Endothelial cell of umbilical vein (primary cell): ENCODE measurements around the gene VDR. TPM values are rescaled to one million over a fixed set of nuclear protein-coding genes. Genes with fewer than 3 reads are reported as not detected.

Experiments
- BruUV-seq: library from RNA; stranded (reverse); fragments of 400-500 nt; replicated peaks from 2 replicates; lab custom pipeline; 2021; lab: Mats Ljungman, UMichigan
- CTCF ChIA-PET: fragments of 300-600, 350-600 bp; sonication (Branson Sonifier 250); formaldehyde crosslinking; loops from one replicate; lab custom pipeline; 2021; ENCODE audit warnings: antibody characterized with exemption, inconsistent platforms; lab: Charles Lee
- POLR2A ChIA-PET: fragments of 300-600, 350-600 bp; sonication (Branson Sonifier 250); formaldehyde crosslinking; loops from one replicate; lab custom pipeline; 2021; ENCODE audit warnings: antibody characterized with exemption, inconsistent platforms; lab: Charles Lee
- DNase-seq: peaks from one replicate; pipeline ENCODE4 v3.0.0-alpha.2; 2011; ENCODE audit warnings: low read depth, low spot score
- FAIRE-seq: peaks from 2 replicates; lab custom pipeline; 2011; peaks lifted over from hg19 to GRCh38; lab: Jason Lieb, UNC
- H2AFZ ChIP-seq: 2 replicates; pipeline ENCODE4 v1.6.0; 2012; ENCODE audit warnings: low read depth, low read length, control low read depth, inconsistent platforms
- H3K27ac ChIP-seq: 2 replicates; pipeline ENCODE4 v1.5.1; 2011; ENCODE audit warnings: low read depth, mild to moderate bottlenecking, control low read depth, low read length, moderate library complexity; ENCODE audit not compliant: insufficient read depth
- H3K27me3 ChIP-seq, 2 experiments: 2 replicates each; pipeline versions ENCODE4 v1.6.0 to v1.6.1; 2011; ENCODE audit warnings: low read length in 2 of 2, mixed read lengths in 1 of 2; ENCODE audit not compliant: control insufficient read depth in 2 of 2, insufficient read depth in 2 of 2
- H3K36me3 ChIP-seq, 2 experiments: 2 replicates in 1 of 2; 3 replicates in 1 of 2; pipeline ENCODE4 v1.5.1; 2011; ENCODE audit warnings: low read length in 2 of 2, mild to moderate bottlenecking in 1 of 2, moderate library complexity in 1 of 2; ENCODE audit not compliant: control insufficient read depth in 2 of 2, insufficient read depth in 2 of 2; ENCODE audit errors: extremely low read depth in 1 of 2
- H3K4me1 ChIP-seq: 3 replicates; pipeline ENCODE4 v1.5.1; 2011; ENCODE audit warnings: mild to moderate bottlenecking, low read length; ENCODE audit not compliant: control insufficient read depth, insufficient read depth; ENCODE audit errors: extremely low read depth
- H3K4me2 ChIP-seq: 2 replicates; pipeline ENCODE4 v1.6.1; 2011; ENCODE audit warnings: low read length, control low read depth, mixed read lengths; ENCODE audit not compliant: insufficient read depth
- H3K4me3 ChIP-seq, 3 experiments: fragments of 200-600 bp in 1 of 3; sonication (generic), shearing (Covaris generic) in 1 of 3; replicated peaks in 1 of 3; 2 replicates each; pipeline ENCODE4 v1.5.1; 2011 to 2016; ENCODE audit warnings: control low read depth in 3 of 3, low read length in 3 of 3, mild to moderate bottlenecking in 2 of 3, inconsistent platforms in 1 of 3, low read depth in 1 of 3, moderate library complexity in 1 of 3; ENCODE audit not compliant: insufficient read depth in 1 of 3
- H3K79me2 ChIP-seq: 2 replicates; pipeline ENCODE4 v1.6.0; 2012; ENCODE audit warnings: low read length, inconsistent platforms; ENCODE audit not compliant: control insufficient read depth, insufficient read depth
- H3K9ac ChIP-seq: replicated peaks from 2 replicates; pipeline ENCODE3; 2011; ENCODE audit warnings: low read length, control low read depth; ENCODE audit not compliant: insufficient read depth; ENCODE audit errors: extremely low read depth
- H3K9me1 ChIP-seq: replicated peaks from 3 replicates; pipeline ENCODE4 v1.6.0; 2011; ENCODE audit warnings: mild to moderate bottlenecking, low read length; ENCODE audit not compliant: control insufficient read depth, insufficient read depth; ENCODE audit errors: extremely low read depth
- H3K9me3 ChIP-seq: replicated peaks from 2 replicates; pipeline ENCODE4 v1.5.1; 2012; ENCODE audit warnings: low read length, inconsistent platforms; ENCODE audit not compliant: control insufficient read depth, insufficient read depth
- H4K20me1 ChIP-seq: replicated peaks from 2 replicates; pipeline ENCODE3; 2011; ENCODE audit warnings: mild to moderate bottlenecking, low read length; ENCODE audit not compliant: control insufficient read depth, insufficient read depth; ENCODE audit errors: extremely low read depth
- CTCF ChIP-seq, 2 donors: IDR thresholded peaks; 1 replicate in 1 of 2; 2 replicates in 1 of 2; pipeline ENCODE4 v1.5.1; 2011; ENCODE audit warnings: low read length in 2 of 2, mild to moderate bottlenecking in 2 of 2, moderate library complexity in 2 of 2, control low read depth in 1 of 2, inconsistent platforms in 1 of 2, low read depth in 1 of 2; ENCODE audit not compliant: insufficient read depth in 1 of 2; ENCODE audit errors: extremely low read depth in 1 of 2
- EZH2 ChIP-seq: IDR thresholded peaks from 2 replicates; pipeline ENCODE4 v1.6.1; 2012; ENCODE audit warnings: borderline replicate concordance, low read depth, mild to moderate bottlenecking, moderate library complexity, low read length, inconsistent platforms; ENCODE audit not compliant: severe bottlenecking
- FOS ChIP-seq: IDR thresholded peaks from 2 replicates; pipeline ENCODE4 v1.6.1; 2011; ENCODE audit warnings: mild to moderate bottlenecking, low read length, moderate library complexity, borderline replicate concordance; ENCODE audit not compliant: insufficient read depth
- GATA2 ChIP-seq: IDR thresholded peaks from 2 replicates; pipeline ENCODE4 v1.7.0; 2011; ENCODE audit warnings: low read depth, mild to moderate bottlenecking, moderate library complexity, mixed read lengths, low read length; ENCODE audit not compliant: insufficient read length, insufficient read depth
- JUN ChIP-seq: IDR thresholded peaks from 2 replicates; pipeline ENCODE4 v1.6.1; 2011; ENCODE audit warnings: borderline replicate concordance, low read depth; ENCODE audit not compliant: insufficient read length, insufficient read depth
- MAX ChIP-seq: IDR thresholded peaks from 2 replicates; pipeline ENCODE4 v1.6.1; 2011; ENCODE audit not compliant: insufficient read depth, insufficient read length
- MYC ChIP-seq: IDR thresholded peaks from one replicate; pipeline ENCODE4 v1.6.1; 2011; ENCODE audit warnings: mild to moderate bottlenecking, low read depth, low read length
- POLR2A ChIP-seq: IDR thresholded peaks from 2 replicates; pipeline ENCODE4 v1.6.1; 2012; ENCODE audit warnings: low read depth, mild to moderate bottlenecking, control low read depth, low read length
- POLR2AphosphoS5 ChIP-seq: IDR thresholded peaks from 2 replicates; pipeline ENCODE4 v1.6.1; 2012; ENCODE audit warnings: low read depth, mild to moderate bottlenecking, control low read depth, low read length, moderate library complexity; ENCODE audit not compliant: insufficient read depth
- dilution Hi-C: fragments of 300-500 bp; cut with MboI; formaldehyde crosslinking; loops from one replicate; pipeline ENCODE4 v1.15.0; 2019; ENCODE audit warnings: low sequenced_read_pairs; ENCODE audit not compliant: extremely low pct_ligation_motif_present
- intact Hi-C: fragments of 100-400 bp; cut with micrococcal nuclease; formaldehyde crosslinking; loops from one replicate; pipeline ENCODE4 v1.10.0; 2022
- polyA plus RNA-seq, 4 experiments: library from polyadenylated mRNA; depleted of rRNA in 3 of 4; stranded (reverse) in 3 of 4; unstranded in 1 of 4; fragments of >200 nt; gene quantifications; 2 replicates each; pipeline versions ENCODE4 v1.2.1 to v1.2.3, GENCODE V29; 2011 to 2012; ENCODE audit warnings: missing spikeins in 1 of 4
- total RNA-seq: library from RNA; stranded (reverse); gene quantifications from 2 replicates; pipeline ENCODE4 v1.2.3, GENCODE V29; 2021

VDR gene
- total and polyA plus RNA-seq, 2 donors (not counting 3 experiments of a cell fraction or from before 2014, with no cell fraction given): 0.73 to 0.91 TPM

DNA sequence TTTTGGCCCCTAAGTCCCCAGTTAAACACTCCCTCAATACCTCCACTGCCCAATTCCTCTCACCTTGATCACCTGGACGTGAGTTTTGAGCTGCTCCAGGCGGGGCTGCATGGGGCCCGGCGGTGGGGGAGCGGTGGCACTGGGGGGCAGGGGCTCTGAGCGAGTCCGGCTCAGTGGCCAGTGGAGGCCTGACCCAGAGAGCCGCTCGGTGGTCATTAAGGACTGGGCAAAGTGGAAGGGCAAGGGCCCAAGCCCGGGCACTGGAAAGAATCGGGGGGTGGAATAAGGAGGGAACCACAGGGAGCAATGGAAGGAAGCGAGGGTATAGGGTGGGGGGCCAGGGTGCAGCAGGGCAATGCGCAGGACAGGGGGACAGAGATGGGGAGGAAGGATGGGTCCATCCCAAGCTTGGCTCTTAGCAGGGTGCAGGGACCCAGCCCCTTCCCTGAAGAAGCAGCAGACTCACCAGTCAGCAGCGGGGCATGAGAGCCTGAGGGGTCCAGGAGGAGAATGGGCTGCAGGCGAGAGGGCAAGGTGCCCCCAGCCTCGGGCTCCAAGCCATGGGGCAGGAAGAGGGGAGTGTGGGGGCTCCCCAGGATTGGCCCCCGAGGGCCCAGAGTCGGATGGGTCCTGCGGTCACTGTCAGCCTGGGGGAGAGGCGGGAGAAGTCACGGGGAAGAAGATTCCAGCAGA lies 109.5 kb downstream of the VDR start:
- Histone ChIP-seq H3K79me2 (peaks cover 29% of the 10 kb centered on the region), H3K4me2 (no peak overlapping the region), H3K9me3 (no peaks in the 10 kb centered on the region), H3K9me1 (no peaks in the 10 kb centered on the region), H3K36me3 (peaks cover 35 to 77% of the 10 kb centered on the region in 2 experiments), H3K9ac (no peak overlapping the region), H2AFZ (no peak overlapping the region), H3K27ac (no peak overlapping the region), H4K20me1 (no peaks in the 10 kb centered on the region), H3K27me3 (no peaks in the 10 kb centered on the region), H3K4me1 (peaks cover 5% of the 10 kb centered on the region), H3K4me3 (no peak overlapping the region)
- ChIA-PET CTCF (interaction anchor here (1.3 to 15.8 kb wide), 2 partner anchors 20 to 40 kb away, joined by 3 to 427 read pairs; no protein-coding TSS in a partner anchor), POLR2A (no interaction called here)
- FAIRE-seq (no peak), DNase-seq (no peak)
- TF ChIP-seq FOS: no peak
- TF ChIP-seq POLR2A: no peak
- no peak for TF ChIP-seq CTCF (IDR thresholded peaks at IDR 0.05; ENCODE audit: extremely low read depth in 1 of 2, insufficient read depth in 1 of 2, low read depth in 1 of 2, low read length in 2 of 2)
- no peak for TF ChIP-seq EZH2
- no peak for TF ChIP-seq POLR2AphosphoS5
- TF ChIP-seq JUN: no peak
- no peak for TF ChIP-seq MYC
- TF ChIP-seq MAX: no peak
- no peak for TF ChIP-seq GATA2
- dilution Hi-C loops (no loop called here), intact Hi-C loops (no loop called here)
- TSS peak; percentile 26 for BruUV-seq
